Measurements from ENCODE around the gene GDF7. TPM values are rescaled to one million over a fixed set of nuclear protein-coding genes. Genes with fewer than 3 reads are reported as not detected.

GDF7 gene
- total and polyA plus RNA-seq, 2 of the 4 experiments (the other 2 are of a cell fraction) = under 0.01 to 0.02 TPM

GRCh38 chr2:20722592-20723240, 55.8 kb downstream of the GDF7 start:
- in situ Hi-C loops (cut with MboI; ENCODE audit: low sequenced_read_pairs) = no loop called here
- Histone ChIP-seq H3K14ac (replicated peaks; ENCODE audit: low read depth, low read length) (no peak overlapping the region), H3K4me3 (ENCODE audit: insufficient read depth, low read depth, low read length) (no peak overlapping the region), H4K91ac (ENCODE audit: insufficient read depth, low read depth, low read length) (no peak overlapping the region), H2AK5ac (ENCODE audit: low read depth, low read length) (no peak overlapping the region), H3K4me2 (ENCODE audit: low read depth, low read length) (no peak overlapping the region), H3K36me3 (ENCODE audit: control insufficient read depth, insufficient read depth, low read length) (peaks cover 2% of the 10 kb centered on the region; the same call in 1 of the 2 replicates), H3K9me1 (ENCODE audit: insufficient read depth, low read length) (no peaks in the 10 kb centered on the region; the same call in 1 of the 2 replicates), H3K18ac (ENCODE audit: low read depth, low read length) (no peak overlapping the region), H2BK120ac (ENCODE audit: low read depth, low read length) (no peak overlapping the region), H2AK9ac (replicated peaks; ENCODE audit: low read depth, low read length, poor library complexity) (no peak overlapping the region), H3K9ac (ENCODE audit: low read depth, low read length) (no peak overlapping the region), H3K56ac (ENCODE audit: extremely low read depth, insufficient read depth, low read length) (no peak overlapping the region), H3K27ac (ENCODE audit: insufficient read depth, low read length) (no peak overlapping the region), H3K9me3 (ENCODE audit: control insufficient read depth, insufficient read depth, low read length) (peaks cover under 1% of the 10 kb centered on the region; the same call in 1 of the 2 replicates), H2BK5ac (ENCODE audit: low read depth, low read length, poor library complexity, severe bottlenecking) (no peak overlapping the region), H3K27me3 (ENCODE audit: control insufficient read depth, insufficient read depth, low read length) (no peaks in the 10 kb centered on the region), H3K23ac (ENCODE audit: low read depth, low read length) (no peak overlapping the region), H2BK20ac (ENCODE audit: low read depth, low read length) (no peak overlapping the region), H2AFZ (replicated peaks; ENCODE audit: low read length, poor library complexity) (no peak overlapping the region), H2BK15ac (ENCODE audit: low read depth, low read length) (no peak overlapping the region), H3K4ac (ENCODE audit: low read depth, low read length) (no peak overlapping the region), H3K4me1 (ENCODE audit: control insufficient read depth, insufficient read depth, low read length) (no peaks in the 10 kb centered on the region; the same call in 1 of the 2 replicates), H4K8ac (ENCODE audit: low read depth in 2 of 2, low read length in 2 of 2) (no peak overlapping the region), H3K79me1 (ENCODE audit: low read depth in 1 of 2, low read length in 2 of 2) (no peaks in the 10 kb centered on the region; a peak in 1 of 4 replicates), H4K5ac (ENCODE audit: low read depth, low read length) (no peak overlapping the region), H4K20me1 (ENCODE audit: insufficient read depth, low read length) (no peaks in the 10 kb centered on the region)
- ATAC-seq (ENCODE audit: low read depth) (no peak; the same call in 1 of the 2 replicates), DNase-seq (no peak)
- intact Hi-C loops (cut with micrococcal nuclease) = no loop called here
- no TSS peak for BruUV-seq (replicated peaks)
- CTCF ChIA-PET = no interaction called here
- no CpG with 5 or more reads among the region's 1 CpG for WGBS, 2 experiments (ENCODE audit: extremely low coverage in 2 of 2, insufficient read length in 1 of 2)
- dilution Hi-C loops (cut with HindIII; ENCODE audit: low sequenced_read_pairs, unreplicated experiment) = no loop called here
- POLR2A ChIA-PET (ENCODE audit: unreplicated experiment) = no interaction called here
- TF ChIP-seq CTCF (conservative IDR thresholded peaks at IDR 0.05; ENCODE audit: low read depth, low read length) = no peak
- TF ChIP-seq CEBPB (IDR thresholded peaks at IDR 0.05; ENCODE audit: low read depth, low read length) = no peak
- TF ChIP-seq RFX5 (IDR thresholded peaks at IDR 0.05; ENCODE audit: low read depth, low read length) = no peak
- TF ChIP-seq RCOR1 (IDR thresholded peaks at IDR 0.05; ENCODE audit: insufficient replicate concordance, low read length) = no peak
- no peak for TF ChIP-seq USF2 (IDR thresholded peaks at IDR 0.05; ENCODE audit: low read depth, low read length)
- no peak for TF ChIP-seq SMC3 (IDR thresholded peaks at IDR 0.05; ENCODE audit: low read depth, low read length)

Measured in IMR-90 (cell line).